ENCODE measurements around the gene ETFA. TPM values are rescaled to one million over a fixed set of nuclear protein-coding genes. Genes with fewer than 3 reads are reported as not detected.

Gene ETFA
- total and polyA plus RNA-seq, 2 of the 8 experiments (the other 6 are each of a cell fraction or from before 2014, with no cell fraction given) = 60.9 to 90.0 TPM

DNA sequence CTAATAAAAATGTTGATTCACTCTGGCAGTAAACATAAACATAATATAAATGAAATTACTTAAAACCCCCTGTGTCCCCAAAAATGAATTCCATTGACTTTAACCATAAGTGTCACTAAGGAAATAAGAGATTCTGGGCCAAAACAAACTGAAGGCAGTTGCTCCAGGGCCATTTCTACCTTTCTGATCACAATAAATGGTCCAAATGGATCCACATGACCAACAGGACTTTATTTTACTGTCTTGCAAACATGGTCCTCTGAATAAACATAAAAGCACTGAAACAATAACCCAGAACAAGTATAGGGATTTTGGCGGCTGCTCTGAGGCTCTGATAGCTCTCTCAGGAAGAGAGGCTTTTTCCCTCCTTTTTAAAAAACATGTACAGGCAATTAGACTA is 77.3 kb downstream of the ETFA start:
- ChIA-PET CTCF (ENCODE audit: partially characterized antibody) (interaction anchor here (0.7 to 6.2 kb wide), 5 partner anchors 10 to 95 kb away, joined by 3 to 55 read pairs (median 11); no protein-coding TSS in a partner anchor), POLR2A (ENCODE audit: partially characterized antibody) (interaction anchor here (0.8 kb wide), 1 partner anchor 10 kb away, joined by 3 read pairs; no protein-coding TSS in a partner anchor)
- Histone ChIP-seq H4K20me1 (replicated peaks in 1 of 2; ENCODE audit: control insufficient read depth in 1 of 2, insufficient read depth in 2 of 2, low read length in 2 of 2) (peaks cover 0 to 2% of the 10 kb centered on the region in 2 experiments), H2BK5ac (ENCODE audit: low read depth, low read length) (no peak overlapping the region), H2BK15ac (ENCODE audit: low read length) (no peak overlapping the region), H3K56ac (replicated peaks; ENCODE audit: insufficient read length, low read depth, low read length) (no peak overlapping the region), H3K18ac (ENCODE audit: extremely low read depth, low read length) (no peak overlapping the region), H2AFZ (ENCODE audit: low read length) (no peak overlapping the region), H3K23ac (ENCODE audit: insufficient read length) (no peak overlapping the region), H3K4me3 (ENCODE audit: extremely low read depth in 1 of 4, insufficient read depth in 2 of 4, low read depth in 3 of 4, low read length in 4 of 4) (no peak overlapping the region), H3K9ac (replicated peaks in 1 of 4; ENCODE audit: extremely low read depth in 1 of 4, low read depth in 3 of 4, low read length in 3 of 4) (no peak overlapping the region), H4K8ac (ENCODE audit: extremely low read depth, insufficient read depth, low read length) (no peak overlapping the region), H2BK12ac (ENCODE audit: low read depth, low read length) (no peak overlapping the region), H3K79me1 (ENCODE audit: low read depth, low read length) (no peaks in the 10 kb centered on the region), H3K79me2 (ENCODE audit: control insufficient read depth in 1 of 2, insufficient read depth in 2 of 2, low read length in 2 of 2) (no peaks in the 10 kb centered on the region), H2AK5ac (ENCODE audit: low read depth, low read length) (no peak overlapping the region), H3K23me2 (ENCODE audit: low read depth, low read length) (no peaks in the 10 kb centered on the region), H4K91ac (replicated peaks; ENCODE audit: insufficient read length, low read length) (no peak overlapping the region), H4K5ac (ENCODE audit: insufficient read length, low read depth, low read length) (no peak overlapping the region), H3K4ac (replicated peaks; ENCODE audit: insufficient read length, low read depth, low read length) (no peak overlapping the region), H2BK20ac (ENCODE audit: low read length) (no peak overlapping the region), H2BK120ac (replicated peaks; ENCODE audit: low read depth, low read length) (no peak overlapping the region), H3K36me3 (ENCODE audit: control insufficient read depth in 2 of 4, insufficient read depth in 4 of 4, low read length in 3 of 4) (peaks cover 0 to 7% (median 1%) of the 10 kb centered on the region in 4 experiments; a peak in 3 of 8 replicates), H3K14ac (ENCODE audit: insufficient read length) (no peak overlapping the region), H3K27ac (ENCODE audit: low read depth, low read length) (no peak overlapping the region), H3K4me1 (replicated peaks in 1 of 4; ENCODE audit: control insufficient read depth in 3 of 4, insufficient read depth in 4 of 4, low read length in 3 of 4) (peaks cover 0 to 8% (median 5%) of the 10 kb centered on the region in 4 experiments; a peak in 6 of 7 replicates), H3K4me2 (ENCODE audit: insufficient read depth in 1 of 2, low read depth in 2 of 2, low read length in 2 of 2) (no peak overlapping the region), H3K9me3 (ENCODE audit: insufficient read depth in 2 of 2, low read depth in 1 of 2, low read length in 1 of 2) (no peaks in the 10 kb centered on the region), H3K27me3 (replicated peaks in 1 of 4; ENCODE audit: control insufficient read depth in 3 of 4, extremely low read depth in 1 of 4, insufficient read depth in 3 of 4, low read length in 3 of 4) (no peaks in the 10 kb centered on the region)
- TF ChIP-seq TEAD4 (IDR thresholded peaks at IDR 0.05; ENCODE audit: low read depth, low read length) (no peak), CREB1 (IDR thresholded peaks at IDR 0.05) (no peak), RBBP5 (IDR thresholded peaks at IDR 0.05; ENCODE audit: borderline replicate concordance, low read depth, low read length) (no peak), TAF1 (IDR thresholded peaks at IDR 0.05; ENCODE audit: low read depth, low read length) (no peak), SRF (IDR thresholded peaks at IDR 0.05; ENCODE audit: low read depth, low read length) (no peak)
- FAIRE-seq = no peak
- DNase-seq (ENCODE audit: low read depth in 1 of 2, low spot score in 2 of 2) = no peak
- WGBS, 2 experiments (ENCODE audit: extremely low coverage in 1 of 2, insufficient coverage in 1 of 2, insufficient read length in 1 of 2, insufficient replicate concordance in 2 of 2, low coverage in 1 of 2, low lambda C conversion rate in 2 of 2, missing lambda C conversion rate in 1 of 2) = 85% methylated on average over 1 of the region's 1 CpG; no CpG with 5 or more reads in 1 of the 2 experiments

Measured in H1 (cell line).